ENCODE results near the gene HAGH. TPM values are rescaled to one million over a fixed set of nuclear protein-coding genes. Genes with fewer than 3 reads are reported as not detected.

HAGH gene
- total and polyA plus RNA-seq, 10 of the 15 experiments (the other 5 are each of a cell fraction or from before 2014, with no cell fraction given): 2.0 to 50.1 (median 22.4) TPM

GRCh38 chr16:1788708-1789100 lies 37.9 kb downstream of the HAGH start:
- no peak overlapping the region for H3K27ac ChIP-seq (ENCODE audit: control insufficient read depth, insufficient read depth)
- no peak overlapping the region for H3K4me2 ChIP-seq (ENCODE audit: control insufficient read depth, insufficient read depth)
- no peaks in the 10 kb centered on the region for H3K4me1 ChIP-seq (ENCODE audit: control insufficient read depth, insufficient read depth, low read length)
- no peaks in the 10 kb centered on the region for H3K9me3 ChIP-seq (replicated peaks; ENCODE audit: control insufficient read depth, insufficient read depth, low read length)
- no TSS peak for BruUV-seq (replicated peaks)
- peaks cover 11% of the 10 kb centered on the region for H3K79me2 ChIP-seq (ENCODE audit: control insufficient read depth, insufficient read depth, low read length)
- no peaks in the 10 kb centered on the region for H4K20me1 ChIP-seq (ENCODE audit: control insufficient read depth, insufficient read depth)
- in situ Hi-C loops (cut with MboI) (no loop called here), intact Hi-C loops (cut with micrococcal nuclease; ENCODE audit: unreplicated experiment) (no loop called here)
- ChIA-PET POLR2A (no interaction called here), RAD21 (ENCODE audit: unreplicated experiment) (no interaction called here), CTCF (no interaction called here), SMC1A (ENCODE audit: uncharacterized antibody, unreplicated experiment) (no interaction called here)
- H3K9ac ChIP-seq (ENCODE audit: control insufficient read depth, insufficient read depth, low read length): no peak overlapping the region
- DNase-seq (ENCODE audit: low read depth, low spot score) (no peak), ATAC-seq (no peak), FAIRE-seq (no peak)
- peaks cover 5 to 12% of the 10 kb centered on the region in 2 experiments; a peak in 3 of 4 replicates for H3K36me3 ChIP-seq (ENCODE audit: control insufficient read depth in 2 of 2, insufficient read depth in 2 of 2, low read length in 1 of 2)
- WGBS (ENCODE audit: insufficient coverage, insufficient replicate concordance, low lambda C conversion rate, missing lambda C conversion rate): 86% methylated on average over 19 of the region's 19 CpGs
- no peak overlapping the region for H2AFZ ChIP-seq (ENCODE audit: control insufficient read depth, low read depth, low read length)
- H3K27me3 ChIP-seq (replicated peaks in 1 of 2; ENCODE audit: control insufficient read depth in 2 of 2, insufficient read depth in 2 of 2, low read length in 1 of 2): no peaks in the 10 kb centered on the region
- no peak for TF ChIP-seq LARP7 (IDR thresholded peaks at IDR 0.05)
- TF ChIP-seq CHD2 (IDR thresholded peaks at IDR 0.05; ENCODE audit: borderline replicate concordance, low read depth, low read length): no peak
- TF ChIP-seq CREM (IDR thresholded peaks at IDR 0.05; ENCODE audit: low read depth): no peak
- TF ChIP-seq JUNB (IDR thresholded peaks at IDR 0.05): no peak
- no peak for TF ChIP-seq CTCF (IDR thresholded peaks at IDR 0.05 in 2 of 3, conservative IDR thresholded peaks at IDR 0.05 in 1 of 3; ENCODE audit: control insufficient read depth in 2 of 3, extremely low read depth in 1 of 3, insufficient read depth in 1 of 3, low read depth in 3 of 3, low read length in 3 of 3)
- no peak for TF ChIP-seq CHD4 (IDR thresholded peaks at IDR 0.05)
- no peak for TF ChIP-seq POLR2A (IDR thresholded peaks at IDR 0.05; ENCODE audit: low read depth, low read length)
- TF ChIP-seq DPF2 (IDR thresholded peaks at IDR 0.05): no peak
- TF ChIP-seq, protein P1, sequence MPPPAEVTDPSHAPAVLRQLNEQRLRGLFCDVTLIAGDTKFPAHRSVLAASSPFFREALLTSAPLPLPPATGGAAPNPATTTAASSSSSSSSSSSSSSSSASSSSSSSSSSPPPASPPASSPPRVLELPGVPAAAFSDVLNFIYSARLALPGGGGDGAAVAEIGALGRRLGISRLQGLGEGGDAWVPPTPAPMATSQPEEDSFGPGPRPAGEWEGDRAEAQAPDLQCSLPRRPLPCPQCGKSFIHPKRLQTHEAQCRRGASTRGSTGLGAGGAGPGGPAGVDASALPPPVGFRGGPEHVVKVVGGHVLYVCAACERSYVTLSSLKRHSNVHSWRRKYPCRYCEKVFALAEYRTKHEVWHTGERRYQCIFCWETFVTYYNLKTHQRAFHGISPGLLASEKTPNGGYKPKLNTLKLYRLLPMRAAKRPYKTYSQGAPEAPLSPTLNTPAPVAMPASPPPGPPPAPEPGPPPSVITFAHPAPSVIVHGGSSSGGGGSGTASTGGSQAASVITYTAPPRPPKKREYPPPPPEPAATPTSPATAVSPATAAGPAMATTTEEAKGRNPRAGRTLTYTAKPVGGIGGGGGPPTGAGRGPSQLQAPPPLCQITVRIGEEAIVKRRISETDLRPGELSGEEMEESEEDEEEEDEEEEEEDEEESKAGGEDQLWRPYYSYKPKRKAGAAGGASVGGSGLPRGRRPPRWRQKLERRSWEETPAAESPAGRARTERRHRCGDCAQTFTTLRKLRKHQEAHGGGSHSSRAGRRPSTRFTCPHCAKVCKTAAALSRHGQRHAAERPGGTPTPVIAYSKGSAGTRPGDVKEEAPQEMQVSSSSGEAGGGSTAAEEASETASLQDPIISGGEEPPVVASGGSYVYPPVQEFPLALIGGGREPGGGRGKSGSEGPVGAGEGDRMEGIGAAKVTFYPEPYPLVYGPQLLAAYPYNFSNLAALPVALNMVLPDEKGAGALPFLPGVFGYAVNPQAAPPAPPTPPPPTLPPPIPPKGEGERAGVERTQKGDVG (CRISPR knock-in tag; IDR thresholded peaks at IDR 0.05): no peak
- no peak overlapping the region for H3K4me3 ChIP-seq
